IPS-18c (cell line): ENCODE results near the gene CEACAM21.

Source experiments
- H3K4me3 ChIP-seq: 2 replicates; pipeline ENCODE4 v1.7.0; 2013; ENCODE audit warnings: low read depth, mild to moderate bottlenecking, low read length, moderate library complexity; ENCODE audit not compliant: insufficient read depth
- H3K9me3 ChIP-seq: one replicate; pipeline ENCODE4 v1.6.1; 2013; ENCODE audit warnings: mild to moderate bottlenecking, low read length, moderate library complexity; ENCODE audit not compliant: control insufficient read depth, insufficient read depth

Gene CEACAM21

DNA sequence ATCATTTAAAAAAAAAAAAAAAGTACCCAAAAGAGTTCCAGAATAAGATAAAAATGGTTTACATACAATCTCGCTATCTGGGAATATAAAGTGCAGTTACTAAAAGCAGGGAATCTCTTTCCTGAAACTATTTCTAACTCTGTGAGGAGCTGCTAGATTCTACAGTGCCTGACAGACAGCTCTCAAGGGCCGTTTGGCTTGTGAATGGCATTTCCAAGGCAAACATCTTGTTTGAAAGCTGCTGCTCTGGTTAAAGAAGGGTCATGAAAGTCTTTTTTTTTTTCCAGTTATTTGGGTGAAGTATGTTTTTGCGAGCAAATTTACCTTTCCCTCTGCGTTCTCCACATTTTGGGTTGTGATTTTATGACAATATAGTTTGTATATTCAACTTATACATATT is 29.0 kb upstream of the CEACAM21 start:
- Histone ChIP-seq H3K4me3 (no peak overlapping the region), H3K9me3 (no peaks in the 10 kb centered on the region)

DNA sequence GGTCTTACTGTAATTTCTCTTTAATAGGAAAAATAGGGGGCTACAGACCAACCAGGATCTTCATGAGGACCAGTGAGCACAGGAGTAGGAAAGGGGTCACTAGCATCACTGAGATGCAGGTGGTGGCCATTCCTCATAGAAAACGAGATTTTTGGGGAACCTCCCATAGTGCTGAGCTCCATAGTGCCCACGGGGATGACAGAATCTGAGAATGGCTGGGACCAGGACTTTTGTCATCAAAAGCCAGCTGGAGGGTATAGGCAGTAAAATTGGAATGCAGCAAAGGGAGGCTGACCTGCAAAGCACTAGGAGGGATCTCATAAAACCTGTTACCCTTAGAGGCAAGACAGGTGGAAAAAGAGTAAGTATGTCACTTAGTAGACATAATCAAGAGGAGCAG is 28.4 kb upstream of the CEACAM21 start:
- Histone ChIP-seq H3K9me3 (no peaks in the 10 kb centered on the region), H3K4me3 (no peak overlapping the region)

- H3K9me3 ChIP-seq = no peaks in the 10 kb centered on the region
- H3K4me3 ChIP-seq = no peak overlapping the region
Measured at GRCh38 chr19:41548047-41548446, 27.9 kb upstream of the CEACAM21 start.

- no peak overlapping the region for H3K4me3 ChIP-seq
- peaks cover 2% of the 10 kb centered on the region for H3K9me3 ChIP-seq
Measured at GRCh38 chr19:41548954-41549688, 26.8 kb upstream of the CEACAM21 start.

DNA sequence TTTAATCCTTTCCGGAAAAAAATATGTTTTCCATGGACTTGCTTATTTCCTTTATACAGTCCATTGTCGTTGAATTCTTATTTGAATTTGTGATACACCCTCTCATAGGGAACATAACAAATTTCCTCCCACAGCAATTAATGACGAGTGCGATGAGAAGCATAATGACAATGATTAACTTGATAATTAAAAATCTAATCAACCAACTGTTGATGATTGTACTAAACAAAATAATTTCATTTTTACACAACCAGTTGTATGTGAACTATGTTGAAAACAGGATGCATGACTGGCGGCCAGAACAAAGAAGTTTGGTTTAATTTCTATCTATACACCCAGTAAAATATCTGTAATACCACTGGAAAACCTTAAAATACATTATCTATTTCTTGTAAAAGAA is 26.1 kb upstream of the CEACAM21 start:
- H3K9me3 ChIP-seq = peaks cover 3% of the 10 kb centered on the region
- H3K4me3 ChIP-seq = no peak overlapping the region

- peaks cover 3% of the 10 kb centered on the region for H3K9me3 ChIP-seq
- H3K4me3 ChIP-seq = no peak overlapping the region
Measured at GRCh38 chr19:41551212-41551610, 24.8 kb upstream of the CEACAM21 start.

DNA sequence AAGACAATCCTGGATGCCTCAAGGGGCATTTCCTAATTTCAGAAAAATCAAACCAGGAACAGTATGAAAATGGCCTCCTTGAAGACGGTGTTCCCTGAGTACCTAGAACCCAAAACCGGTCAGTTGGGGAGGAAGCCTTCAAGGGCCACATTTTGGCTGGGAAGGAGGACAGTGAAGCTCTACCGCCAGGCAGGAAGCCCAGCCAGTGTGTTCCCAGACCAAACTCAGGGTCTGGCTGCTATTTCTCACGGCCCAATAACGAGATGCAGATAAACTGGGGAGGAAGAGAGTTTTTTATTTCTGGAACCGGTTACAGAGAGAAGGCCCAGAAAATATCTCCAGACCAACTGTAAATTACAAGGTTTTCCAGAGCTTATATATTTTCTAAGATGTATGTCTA is 24.3 kb upstream of the CEACAM21 start:
- peaks cover 5% of the 10 kb centered on the region for H3K9me3 ChIP-seq
- H3K4me3 ChIP-seq = no peak overlapping the region

DNA sequence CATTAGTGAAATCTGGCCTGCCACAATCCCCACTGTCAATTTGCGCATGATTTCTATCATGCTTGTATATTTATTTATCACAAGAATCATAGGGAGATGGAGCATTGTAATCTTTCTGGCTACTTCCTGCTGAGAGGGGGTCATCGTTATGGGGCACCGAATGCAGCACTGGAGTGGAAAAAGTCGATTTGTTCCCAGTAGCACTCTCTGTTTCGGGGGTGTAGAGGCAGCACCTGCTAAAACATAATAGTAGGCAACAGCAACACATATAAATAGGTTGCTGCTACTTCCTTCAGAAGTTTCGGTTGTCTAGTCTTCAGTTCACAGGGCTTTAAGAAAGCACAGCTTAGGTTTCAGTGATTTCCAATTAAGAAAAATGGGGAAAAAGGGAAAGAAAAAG is 23.4 kb upstream of the CEACAM21 start:
- no peak overlapping the region for H3K4me3 ChIP-seq
- H3K9me3 ChIP-seq = peaks cover 5% of the 10 kb centered on the region

DNA sequence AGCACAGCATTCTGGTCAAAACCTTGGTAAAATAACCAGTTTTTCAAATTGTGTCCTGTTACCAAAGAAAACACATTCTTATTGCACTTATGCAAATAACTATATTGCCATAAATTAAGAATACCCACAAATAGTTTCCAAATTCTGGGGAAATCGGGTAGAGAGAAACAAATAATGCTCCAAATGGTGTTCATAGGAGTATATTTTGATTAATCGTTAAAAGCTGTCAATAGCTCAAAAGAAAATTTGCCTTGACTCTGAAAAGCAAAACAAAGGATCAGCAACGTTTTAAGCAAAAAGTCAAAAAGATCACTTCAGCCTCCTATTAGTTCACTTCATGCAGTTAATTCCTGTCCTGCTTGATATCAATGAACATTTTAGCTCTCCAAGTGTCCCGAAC is 22.2 kb upstream of the CEACAM21 start:
- H3K4me3 ChIP-seq = no peak overlapping the region
- peaks cover 5% of the 10 kb centered on the region for H3K9me3 ChIP-seq

GRCh38 chr19:41554907-41555306 is 21.1 kb upstream of the CEACAM21 start:
- Histone ChIP-seq H3K4me3 (no peak overlapping the region), H3K9me3 (peaks cover 5% of the 10 kb centered on the region)

DNA sequence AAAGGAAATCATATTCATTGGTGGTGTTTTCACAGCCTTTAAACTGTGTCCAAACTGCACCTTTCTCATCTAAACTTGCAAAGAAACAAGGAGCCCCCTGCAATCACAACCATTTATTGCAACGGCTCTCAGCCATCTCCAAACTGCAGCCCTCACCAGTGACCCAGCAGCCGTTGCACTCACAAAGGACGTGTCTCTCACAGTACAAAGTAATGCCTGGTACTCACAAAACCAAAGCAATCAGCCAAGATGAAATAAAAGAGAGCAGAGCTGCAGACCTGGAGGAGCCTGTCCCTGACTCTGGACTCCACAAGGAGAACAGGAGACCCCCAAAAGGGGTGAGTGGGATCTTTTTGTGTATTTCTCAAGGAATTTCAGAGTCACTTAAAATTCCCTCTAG is 20.2 kb upstream of the CEACAM21 start:
- no peak overlapping the region for H3K4me3 ChIP-seq
- peaks cover 5% of the 10 kb centered on the region for H3K9me3 ChIP-seq

GRCh38 chr19:41563854-41564514 is 12.0 kb upstream of the CEACAM21 start:
- Histone ChIP-seq H3K9me3 (no peaks in the 10 kb centered on the region), H3K4me3 (peak overlapping the region; percentile 31; the same call in 1 of the 2 replicates)

DNA sequence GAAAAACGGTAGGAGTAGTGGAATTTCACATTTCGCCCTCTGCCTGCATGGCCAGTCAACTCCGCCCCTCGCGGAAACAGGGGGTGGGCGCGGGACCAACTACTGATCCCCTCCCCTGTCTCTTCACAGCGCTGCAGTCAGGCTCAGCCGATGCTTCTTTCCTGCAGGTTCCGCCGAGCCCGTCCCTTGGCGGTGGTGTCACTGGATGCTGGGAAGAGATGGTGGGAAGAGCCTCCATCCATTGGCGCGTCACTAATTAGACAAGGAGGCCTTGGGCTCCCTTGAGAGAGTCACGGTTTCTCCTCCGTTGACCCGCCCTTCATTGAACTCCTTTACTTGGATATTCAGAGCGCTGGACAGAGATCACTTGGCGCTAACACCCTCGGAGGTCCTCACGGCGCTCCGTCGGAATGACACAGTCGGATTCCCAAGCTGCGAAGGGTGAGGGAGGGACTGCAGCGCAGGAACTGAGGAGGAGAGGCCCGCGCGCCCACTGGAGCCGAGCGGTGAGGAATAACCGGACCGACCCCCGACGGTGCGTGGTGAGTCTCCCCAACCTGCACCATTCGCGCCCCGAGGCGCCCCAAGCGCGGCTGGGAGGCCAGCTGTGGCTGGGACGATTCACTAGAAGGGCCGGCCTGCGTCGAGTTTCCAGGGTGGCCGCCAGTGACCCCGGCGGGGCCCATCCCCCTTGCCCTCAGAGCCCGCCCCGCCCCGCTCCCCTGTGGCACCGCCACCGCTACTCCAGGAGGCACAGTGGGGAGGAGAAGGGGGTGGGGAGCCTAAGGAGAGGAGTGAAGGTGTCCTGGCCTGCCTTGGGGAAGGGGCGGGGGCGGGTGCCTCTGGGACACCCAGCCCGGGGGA is 11.2 kb upstream of the CEACAM21 start:
- peak overlapping the region; percentile 31 for H3K4me3 ChIP-seq

GRCh38 chr19:41565379-41565720 is 10.6 kb upstream of the CEACAM21 start:
- no peaks in the 10 kb centered on the region for H3K9me3 ChIP-seq
- peak overlapping the region; percentile 31; the same call in 1 of the 2 replicates for H3K4me3 ChIP-seq

More for the DNA sequence above, 11.2 kb upstream of the CEACAM21 start:
- no peaks in the 10 kb centered on the region for H3K9me3 ChIP-seq

DNA sequence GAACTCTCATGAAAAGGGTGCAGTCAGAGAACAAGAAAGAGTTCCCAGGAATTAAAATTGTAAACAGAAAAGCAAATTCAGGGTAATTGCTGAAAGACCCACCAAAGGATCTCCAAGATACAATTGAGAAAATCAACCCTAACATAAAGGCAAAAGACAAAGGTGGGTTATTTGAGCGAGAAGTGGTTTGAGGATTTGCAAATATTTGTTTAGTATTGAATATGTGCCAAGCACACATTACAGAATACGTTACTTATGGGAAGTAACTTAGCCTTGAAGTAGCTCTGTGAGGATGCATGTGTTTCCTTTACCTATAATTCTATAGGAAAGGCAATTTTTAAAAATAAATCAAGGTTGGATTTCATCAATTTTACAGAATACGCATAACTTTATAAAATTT is 10.0 kb upstream of the CEACAM21 start:
- Histone ChIP-seq H3K9me3 (no peaks in the 10 kb centered on the region), H3K4me3 (no peak overlapping the region)

GRCh38 chr19:41569481-41570150 is 6.3 kb upstream of the CEACAM21 start:
- no peaks in the 10 kb centered on the region for H3K9me3 ChIP-seq

GRCh38 chr19:41570179-41570578 is 5.8 kb upstream of the CEACAM21 start:
- Histone ChIP-seq H3K4me3 (no peak overlapping the region), H3K9me3 (no peaks in the 10 kb centered on the region)

More at GRCh38 chr19:41569481-41570150, 6.3 kb upstream of the CEACAM21 start:
- no peak overlapping the region for H3K4me3 ChIP-seq
